Caco-2 (cell line): ENCODE measurements around the gene PDK2. TPM values are rescaled to one million over a fixed set of nuclear protein-coding genes. Genes with fewer than 3 reads are reported as not detected.

Source experiments
- BruUV-seq: library from RNA; stranded (reverse); fragments of 400-500 nt; replicated peaks from 2 replicates; lab custom pipeline; 2021; lab: Mats Ljungman, UMichigan
- CTCF ChIA-PET: fragments of 300-600 bp; sonication (Branson Sonifier 250); formaldehyde crosslinking; loops from one replicate; lab custom pipeline; 2022; ENCODE audit warnings: antibody characterized with exemption; lab: Charles Lee
- POLR2A ChIA-PET: fragments of 300-600 bp; sonication (Branson Sonifier 250); formaldehyde crosslinking; loops from one replicate; lab custom pipeline; 2022; ENCODE audit warnings: antibody characterized with exemption; lab: Charles Lee
- DNase-seq, 2 experiments: peaks; one replicate each; pipeline versions ENCODE4 v3.0.0 to v3.0.0-alpha.2; 2020 to 2022
- H3K27me3 ChIP-seq: replicated peaks from 2 replicates; pipeline ENCODE4 v1.6.0; 2011; ENCODE audit warnings: low read length; ENCODE audit not compliant: control insufficient read depth, insufficient read depth
- H3K36me3 ChIP-seq: 2 replicates; pipeline ENCODE4 v1.5.1; 2011; ENCODE audit warnings: low read length; ENCODE audit not compliant: control insufficient read depth, insufficient read depth
- H3K4me1 ChIP-seq: fragments of 250-450 bp; sonication (Bioruptor Pico); 2 replicates; pipeline ENCODE4 v1.5.1; 2020; ENCODE audit warnings: mild to moderate bottlenecking
- H3K4me3 ChIP-seq: 2 replicates; pipeline ENCODE4 v1.5.1; 2011; ENCODE audit warnings: low read depth, mild to moderate bottlenecking, control low read depth, low read length
- H3K9me3 ChIP-seq: fragments of 250-450 bp; sonication (Bioruptor Pico); 2 replicates; pipeline ENCODE4 v1.5.1; 2020; ENCODE audit warnings: mild to moderate bottlenecking, moderate library complexity
- H3K27ac Mint-ChIP-seq: one replicate; pipeline ENCODE4 v1.8.0; 2022; ENCODE audit warnings: mixed read lengths; ENCODE audit not compliant: unreplicated experiment
- H3K27me3 Mint-ChIP-seq: one replicate; pipeline ENCODE4 v1.8.0; 2022; ENCODE audit warnings: mixed read lengths; ENCODE audit not compliant: insufficient read depth, unreplicated experiment
- H3K36me3 Mint-ChIP-seq: one replicate; pipeline ENCODE4 v1.8.0; 2022; ENCODE audit warnings: mild to moderate bottlenecking, mixed read lengths; ENCODE audit not compliant: insufficient read depth, unreplicated experiment
- H3K4me1 Mint-ChIP-seq: one replicate; pipeline ENCODE4 v1.8.0; 2022; ENCODE audit warnings: low read depth, mixed read lengths; ENCODE audit not compliant: unreplicated experiment
- H3K4me3 Mint-ChIP-seq: one replicate; pipeline ENCODE4 v1.8.0; 2022; ENCODE audit warnings: mild to moderate bottlenecking, moderate library complexity, mixed read lengths; ENCODE audit not compliant: unreplicated experiment
- H3K9me3 Mint-ChIP-seq: one replicate; pipeline ENCODE4 v1.8.0; 2022; ENCODE audit warnings: mixed read lengths; ENCODE audit not compliant: unreplicated experiment
- CTCF ChIP-seq, 2 experiments: fragments of 200-600 bp in 1 of 2; IDR thresholded peaks; 1 replicate in 1 of 2; 2 replicates in 1 of 2; pipeline versions ENCODE4 v1.5.1 to v1.8.0; 2011 to 2022; ENCODE audit warnings: antibody characterized with exemption in 1 of 2, control low read depth in 1 of 2, inconsistent platforms in 1 of 2, low read depth in 1 of 2, low read length in 1 of 2, mild to moderate bottlenecking in 1 of 2, moderate library complexity in 1 of 2; ENCODE audit not compliant: insufficient read depth in 1 of 2, severe bottlenecking in 1 of 2, unreplicated experiment in 1 of 2
- intact Hi-C: fragments of 100-400 bp; cut with micrococcal nuclease; formaldehyde crosslinking; loops from one replicate; pipeline ENCODE4 v1.10.0; 2022; ENCODE audit not compliant: unreplicated experiment
- total RNA-seq: library from RNA; stranded (reverse); gene quantifications from 2 replicates; pipeline ENCODE4 v1.2.3, GENCODE V29; 2022

The PDK2 gene
- total RNA-seq, 1 experiment from 2014 or later: 10.5 TPM

- peak overlapping the region; percentile 84 for H3K27ac Mint-ChIP-seq
- no peaks in the 10 kb centered on the region for H3K36me3 Mint-ChIP-seq
- no peaks in the 10 kb centered on the region for H3K4me1 ChIP-seq
- peak overlapping the region; percentile 41 for H3K4me3 ChIP-seq
- peak overlapping the region; percentile 95 for H3K4me3 Mint-ChIP-seq
- H3K36me3 ChIP-seq: no peaks in the 10 kb centered on the region
- BruUV-seq: no TSS peak
- ChIA-PET CTCF (interaction anchor here (0.7 to 1.5 kb wide), 8 partner anchors 39 to 331 kb away, joined by 3 to 9 read pairs (median 4); partner anchors contain the start of genes FAM117A and KAT7), POLR2A (no interaction called here)
- DNase-seq: peak; percentile 77 to 80
- no peaks in the 10 kb centered on the region for H3K27me3 ChIP-seq
- intact Hi-C loops: loop anchor here (5.0 kb wide), 1 partner anchor 203 kb away; no protein-coding TSS in a partner anchor
- no peaks in the 10 kb centered on the region for H3K4me1 Mint-ChIP-seq
- no peaks in the 10 kb centered on the region for H3K27me3 Mint-ChIP-seq
- TF ChIP-seq CTCF (IDR thresholded peaks at IDR 0.05; ENCODE audit: insufficient read depth in 1 of 2, low read depth in 1 of 2, low read length in 1 of 2, severe bottlenecking in 1 of 2, unreplicated experiment in 1 of 2): peak; percentile 52 to 60
- no peaks in the 10 kb centered on the region for H3K9me3 ChIP-seq
- no peaks in the 10 kb centered on the region for H3K9me3 Mint-ChIP-seq
Measured at GRCh38 chr17:50094243-50094752, 853 bp upstream of the PDK2 start.

GRCh38 chr17:50095626-50096037 is 481 bp downstream of the PDK2 start:
- H3K36me3 Mint-ChIP-seq: no peaks in the 10 kb centered on the region
- H3K4me3 Mint-ChIP-seq: peak overlapping the region; percentile 95

GRCh38 chr17:50096092-50096491 is 941 bp downstream of the PDK2 start:
- Histone ChIP-seq H3K27me3 (no peaks in the 10 kb centered on the region), H3K9me3 (no peaks in the 10 kb centered on the region), H3K4me3 (peak overlapping the region; percentile 72), H3K36me3 (no peaks in the 10 kb centered on the region), H3K4me1 (no peaks in the 10 kb centered on the region)
- no peak for DNase-seq
- Mint-ChIP-seq H3K4me3 (peak overlapping the region; percentile 95), H3K36me3 (no peaks in the 10 kb centered on the region), H3K27me3 (no peaks in the 10 kb centered on the region), H3K4me1 (no peaks in the 10 kb centered on the region), H3K9me3 (no peaks in the 10 kb centered on the region), H3K27ac (peak overlapping the region; percentile 84)
- intact Hi-C loops: no loop called here
- CTCF ChIA-PET: no interaction called here
- POLR2A ChIA-PET: interaction anchor here (0.7 kb wide), 1 partner anchor 218 kb away, joined by 3 read pairs; no protein-coding TSS in a partner anchor
- no TSS peak for BruUV-seq
- TF ChIP-seq CTCF (IDR thresholded peaks at IDR 0.05; ENCODE audit: insufficient read depth in 1 of 2, low read depth in 1 of 2, low read length in 1 of 2, severe bottlenecking in 1 of 2, unreplicated experiment in 1 of 2): no peak

More at GRCh38 chr17:50095626-50096037, 481 bp downstream of the PDK2 start:
- Histone ChIP-seq H3K4me1 (no peaks in the 10 kb centered on the region), H3K4me3 (peak overlapping the region; percentile 72), H3K27me3 (no peaks in the 10 kb centered on the region), H3K36me3 (no peaks in the 10 kb centered on the region), H3K9me3 (no peaks in the 10 kb centered on the region)
- no peak for DNase-seq
- peak overlapping the region; percentile 84 for H3K27ac Mint-ChIP-seq
- TF ChIP-seq CTCF (IDR thresholded peaks at IDR 0.05; ENCODE audit: insufficient read depth in 1 of 2, low read depth in 1 of 2, low read length in 1 of 2, severe bottlenecking in 1 of 2, unreplicated experiment in 1 of 2): no peak
- POLR2A ChIA-PET: no interaction called here
- BruUV-seq: no TSS peak
- no peaks in the 10 kb centered on the region for H3K9me3 Mint-ChIP-seq
- no peaks in the 10 kb centered on the region for H3K4me1 Mint-ChIP-seq
- H3K27me3 Mint-ChIP-seq: no peaks in the 10 kb centered on the region
- intact Hi-C loops: no loop called here
- CTCF ChIA-PET: no interaction called here
